Mammary epithelial cell (primary cell): ENCODE measurements around the gene CLECL1.

Experiments used
- CTCF ChIP-seq, 2 donors: IDR thresholded peaks in 1 of 2; conservative IDR thresholded peaks in 1 of 2; 2 replicates each; pipeline ENCODE4 v1.5.1; 2011 to 2012; ENCODE audit warnings: inconsistent platforms in 2 of 2, low read length in 2 of 2, mild to moderate bottlenecking in 2 of 2, control low read depth in 1 of 2, low read depth in 1 of 2; ENCODE audit not compliant: insufficient read depth in 1 of 2; ENCODE audit errors: extremely low read depth in 1 of 2
- EZH2 ChIP-seq: IDR thresholded peaks from 2 replicates; pipeline ENCODE4 v1.6.1; 2012; ENCODE audit warnings: low read length, inconsistent platforms, borderline replicate concordance

GRCh38 chr12:9759694-9760093, 26.8 kb upstream of the CLECL1 start:
- TF ChIP-seq CTCF (conservative IDR thresholded peaks at IDR 0.05 in 1 of 2, IDR thresholded peaks at IDR 0.05 in 1 of 2; ENCODE audit: extremely low read depth in 1 of 2, insufficient read depth in 1 of 2, low read depth in 1 of 2, low read length in 2 of 2) (no peak), EZH2 (no peak)
